Upper lobe of left lung (tissue), 4 donors: Measurements from ENCODE around the gene PDE4D.

ENCODE experiments used
- EP300 ChIP-seq, 4 donors: sonication (generic); formaldehyde crosslinking; IDR thresholded peaks; one replicate each; pipeline ENCODE4 v1.5.1; 2017; ENCODE audit warnings: antibody characterized with exemption in 4 of 4, control low read depth in 2 of 4
- POLR2A ChIP-seq, 4 donors: fragments of 450-650 bp; IDR thresholded peaks; one replicate each; pipeline ENCODE4 v1.5.1; 2016 to 2017; ENCODE audit warnings: antibody characterized with exemption in 4 of 4, mild to moderate bottlenecking in 2 of 4
- TF ChIP-seq, protein P1 (sequence below), 6 experiments: fragments of 450-650 bp in 4 of 6; fragments of 200-600 bp in 2 of 6; sonication (generic) in 2 of 6; IDR thresholded peaks; one replicate each; pipeline ENCODE4 v1.5.1; 2016 to 2019; ENCODE audit warnings: antibody characterized with exemption in 6 of 6

GRCh38 chr5:59703789-59704188 is 189.7 kb downstream of the PDE4D start:
- TF ChIP-seq, protein P1, sequence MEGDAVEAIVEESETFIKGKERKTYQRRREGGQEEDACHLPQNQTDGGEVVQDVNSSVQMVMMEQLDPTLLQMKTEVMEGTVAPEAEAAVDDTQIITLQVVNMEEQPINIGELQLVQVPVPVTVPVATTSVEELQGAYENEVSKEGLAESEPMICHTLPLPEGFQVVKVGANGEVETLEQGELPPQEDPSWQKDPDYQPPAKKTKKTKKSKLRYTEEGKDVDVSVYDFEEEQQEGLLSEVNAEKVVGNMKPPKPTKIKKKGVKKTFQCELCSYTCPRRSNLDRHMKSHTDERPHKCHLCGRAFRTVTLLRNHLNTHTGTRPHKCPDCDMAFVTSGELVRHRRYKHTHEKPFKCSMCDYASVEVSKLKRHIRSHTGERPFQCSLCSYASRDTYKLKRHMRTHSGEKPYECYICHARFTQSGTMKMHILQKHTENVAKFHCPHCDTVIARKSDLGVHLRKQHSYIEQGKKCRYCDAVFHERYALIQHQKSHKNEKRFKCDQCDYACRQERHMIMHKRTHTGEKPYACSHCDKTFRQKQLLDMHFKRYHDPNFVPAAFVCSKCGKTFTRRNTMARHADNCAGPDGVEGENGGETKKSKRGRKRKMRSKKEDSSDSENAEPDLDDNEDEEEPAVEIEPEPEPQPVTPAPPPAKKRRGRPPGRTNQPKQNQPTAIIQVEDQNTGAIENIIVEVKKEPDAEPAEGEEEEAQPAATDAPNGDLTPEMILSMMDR (IDR thresholded peaks at IDR 0.05), result no peak
- TF ChIP-seq EP300 (IDR thresholded peaks at IDR 0.05) (no peak), POLR2A (IDR thresholded peaks at IDR 0.05) (no peak)
